Choroid plexus epithelial cell (primary cell): ENCODE measurements around the gene DDX4.
"Not testable (repeated sequence)": the region's sequence is repeated elsewhere in the genome, so short reads cannot be mapped to it uniquely, and the experiment has no call there.

Experiments
- DNase-seq: peaks from one replicate; pipeline ENCODE4 v3.0.0-alpha.2; 2010; ENCODE audit warnings: low read depth
- H3K4me3 ChIP-seq: 2 replicates; pipeline ENCODE4 v1.5.1; 2011; ENCODE audit warnings: low read depth, mild to moderate bottlenecking, control low read depth, low read length, moderate library complexity
- CTCF ChIP-seq: conservative IDR thresholded peaks from 2 replicates; pipeline ENCODE4 v1.5.1; 2011; ENCODE audit warnings: low read depth, mild to moderate bottlenecking, control low read depth, inconsistent platforms, low read length, moderate library complexity

The DDX4 gene

GRCh38 chr5:55750063-55750462 is 12.2 kb downstream of the DDX4 start:
- no peak for DNase-seq
- no peak for TF ChIP-seq CTCF

GRCh38 chr5:55750499-55750898 is 12.6 kb downstream of the DDX4 start:
- TF ChIP-seq CTCF, result no peak
- DNase-seq, result no peak
- H3K4me3 ChIP-seq, result no peak overlapping the region

More at GRCh38 chr5:55750063-55750462, 12.2 kb downstream of the DDX4 start:
- no peak overlapping the region for H3K4me3 ChIP-seq

- DNase-seq, result no peak
- no peak for TF ChIP-seq CTCF
- H3K4me3 ChIP-seq, result no peak overlapping the region
These were observed 20.4 kb downstream of the DDX4 start for GRCh38 chr5:55758231-55758630.

- no peak for DNase-seq
- no peak overlapping the region for H3K4me3 ChIP-seq
- TF ChIP-seq CTCF, result no peak
These were observed 20.9 kb downstream of the DDX4 start for GRCh38 chr5:55758714-55759113.

- DNase-seq, H3K4me3 ChIP-seq: not testable (repeated sequence)
These were observed 23.9 kb downstream of the DDX4 start for GRCh38 chr5:55761721-55762120.

- no peak for TF ChIP-seq CTCF
- DNase-seq, result no peak
- H3K4me3 ChIP-seq, result no peak overlapping the region
These were observed 26.0 kb downstream of the DDX4 start for GRCh38 chr5:55763746-55764420.

GRCh38 chr5:55768279-55768678 is 30.4 kb downstream of the DDX4 start:
- no peak for TF ChIP-seq CTCF
- DNase-seq, result no peak
- H3K4me3 ChIP-seq, result no peak overlapping the region
